H1 (cell line): Measurements from ENCODE around the gene ZNF320. TPM values are rescaled to one million over a fixed set of nuclear protein-coding genes. Genes with fewer than 3 reads are reported as not detected.

Source experiments
- CTCF ChIA-PET: fragments of 300-600 bp; sonication (Branson Sonifier 250); formaldehyde crosslinking; loops from one replicate; lab custom pipeline; 2021; ENCODE audit not compliant: partially characterized antibody; lab: Charles Lee
- POLR2A ChIA-PET: fragments of 300-600 bp; sonication (Branson Sonifier 250); formaldehyde crosslinking; loops from one replicate; lab custom pipeline; 2021; ENCODE audit warnings: inconsistent platforms; ENCODE audit not compliant: partially characterized antibody; lab: Charles Lee
- DNase-seq, 2 experiments: peaks; one replicate each; pipeline versions ENCODE4 v3.0.0 to v3.0.0-alpha.2; 2010 to 2022; ENCODE audit warnings: low spot score in 2 of 2, low read depth in 1 of 2, mixed read lengths in 1 of 2
- FAIRE-seq: peaks from 2 replicates; lab custom pipeline; 2011; peaks lifted over from hg19 to GRCh38; lab: Jason Lieb, UNC
- H2AFZ ChIP-seq: 2 replicates; pipeline ENCODE4 v1.8.1; 2012; ENCODE audit warnings: low read length, inconsistent platforms
- H2AK5ac ChIP-seq: 2 replicates; pipeline ENCODE4 v1.6.1; 2013; ENCODE audit warnings: low read depth, low read length
- H2BK120ac ChIP-seq: replicated peaks from 2 replicates; pipeline ENCODE3; 2013; ENCODE audit warnings: low read depth, low read length, inconsistent platforms
- H2BK12ac ChIP-seq: 2 replicates; pipeline ENCODE4 v1.6.1; 2013; ENCODE audit warnings: low read depth, low read length
- H2BK15ac ChIP-seq: 2 replicates; pipeline ENCODE4 v1.6.1; 2013; ENCODE audit warnings: low read length
- H2BK20ac ChIP-seq: 2 replicates; pipeline ENCODE4 v1.6.1; 2013; ENCODE audit warnings: low read length
- H2BK5ac ChIP-seq: 2 replicates; pipeline ENCODE4 v1.6.1; 2013; ENCODE audit warnings: low read depth, low read length
- H3K14ac ChIP-seq: 2 replicates; pipeline ENCODE4 v1.6.1; 2013; ENCODE audit warnings: inconsistent platforms; ENCODE audit not compliant: insufficient read length
- H3K18ac ChIP-seq: 2 replicates; pipeline ENCODE4 v1.6.1; 2013; ENCODE audit warnings: low read length; ENCODE audit errors: extremely low read depth
- H3K23ac ChIP-seq: 2 replicates; pipeline ENCODE4 v1.6.1; 2013; ENCODE audit warnings: inconsistent platforms; ENCODE audit not compliant: insufficient read length
- H3K23me2 ChIP-seq: 2 replicates; pipeline ENCODE4 v1.6.1; 2013; ENCODE audit warnings: low read depth, low read length
- H3K27ac ChIP-seq: 2 replicates; pipeline ENCODE4 v1.6.1; 2011; ENCODE audit warnings: low read depth, low read length, inconsistent platforms
- H3K27me3 ChIP-seq, 4 experiments: replicated peaks in 1 of 4; 1 replicate in 1 of 4; 2 replicates in 3 of 4; pipeline versions ENCODE4 v1.6.1 to v1.8.1; 2011 to 2013; ENCODE audit warnings: low read length in 3 of 4, mild to moderate bottlenecking in 3 of 4, inconsistent platforms in 2 of 4, mixed read lengths in 2 of 4, moderate library complexity in 1 of 4; ENCODE audit not compliant: control insufficient read depth in 3 of 4, insufficient read depth in 3 of 4; ENCODE audit errors: extremely low read depth in 1 of 4
- H3K36me3 ChIP-seq, 4 experiments: 2 replicates each; pipeline versions ENCODE4 v1.6.1 to v1.8.1; 2011 to 2013; ENCODE audit warnings: mild to moderate bottlenecking in 4 of 4, low read length in 3 of 4, moderate library complexity in 2 of 4, control low read depth in 1 of 4, inconsistent platforms in 1 of 4; ENCODE audit not compliant: insufficient read depth in 4 of 4, control insufficient read depth in 2 of 4
- H3K4ac ChIP-seq: replicated peaks from 2 replicates; pipeline ENCODE3; 2013; ENCODE audit warnings: low read length, low read depth, mixed read lengths, inconsistent platforms; ENCODE audit not compliant: insufficient read length
- H3K4me1 ChIP-seq, 4 experiments: replicated peaks in 1 of 4; 1 replicate in 1 of 4; 2 replicates in 3 of 4; pipeline versions ENCODE4 v1.6.1 to v1.8.1; 2011 to 2013; ENCODE audit warnings: low read length in 3 of 4, inconsistent platforms in 2 of 4, mixed read lengths in 1 of 4; ENCODE audit not compliant: insufficient read depth in 4 of 4, control insufficient read depth in 3 of 4
- H3K4me2 ChIP-seq, 2 experiments: 2 replicates each; pipeline versions ENCODE4 v1.6.1 to v1.8.1; 2011 to 2013; ENCODE audit warnings: low read depth in 2 of 2, low read length in 2 of 2, control low read depth in 1 of 2, inconsistent platforms in 1 of 2, mild to moderate bottlenecking in 1 of 2; ENCODE audit not compliant: insufficient read depth in 1 of 2
- H3K4me3 ChIP-seq, 4 experiments: fragments of 200-600, 300-600 bp in 1 of 4; sonication (generic), shearing (Covaris generic), sonication (Bioruptor Twin) in 1 of 4; 2 replicates each; pipeline versions ENCODE4 v1.5.1 to v1.8.1; 2011 to 2016; ENCODE audit warnings: low read length in 4 of 4, low read depth in 3 of 4, control low read depth in 2 of 4, inconsistent platforms in 2 of 4, mild to moderate bottlenecking in 2 of 4, mixed read lengths in 1 of 4, moderate library complexity in 1 of 4; ENCODE audit not compliant: insufficient read depth in 2 of 4; ENCODE audit errors: extremely low read depth in 1 of 4
- H3K56ac ChIP-seq: replicated peaks from 2 replicates; pipeline ENCODE3; 2013; ENCODE audit warnings: low read depth, mild to moderate bottlenecking, mixed read lengths, low read length, inconsistent platforms; ENCODE audit not compliant: insufficient read length
- H3K79me1 ChIP-seq: 2 replicates; pipeline ENCODE4 v1.6.1; 2013; ENCODE audit warnings: low read depth, low read length, control low read depth
- H3K79me2 ChIP-seq, 2 experiments: 2 replicates each; pipeline versions ENCODE4 v1.6.1 to v1.8.1; 2012 to 2013; ENCODE audit warnings: low read length in 2 of 2, mild to moderate bottlenecking in 2 of 2, inconsistent platforms in 1 of 2; ENCODE audit not compliant: insufficient read depth in 2 of 2, control insufficient read depth in 1 of 2
- H3K9ac ChIP-seq, 4 experiments: replicated peaks in 1 of 4; 1 replicate in 1 of 4; 2 replicates in 3 of 4; pipeline versions ENCODE4 v1.6.1 to v1.8.1; 2011 to 2013; ENCODE audit warnings: low read depth in 3 of 4, low read length in 3 of 4, control low read depth in 2 of 4, mild to moderate bottlenecking in 2 of 4, moderate library complexity in 2 of 4, inconsistent platforms in 1 of 4; ENCODE audit errors: extremely low read depth in 1 of 4
- H3K9me3 ChIP-seq, 2 experiments: 2 replicates each; pipeline versions ENCODE4 v1.6.1 to v1.8.1; 2012 to 2013; ENCODE audit warnings: mild to moderate bottlenecking in 2 of 2, moderate library complexity in 2 of 2, control low read depth in 1 of 2, inconsistent platforms in 1 of 2, low read depth in 1 of 2, low read length in 1 of 2, mixed read lengths in 1 of 2; ENCODE audit not compliant: insufficient read depth in 2 of 2
- H4K20me1 ChIP-seq, 2 experiments: replicated peaks in 1 of 2; 2 replicates each; pipeline versions ENCODE3 to v1.8.1; 2011 to 2013; ENCODE audit warnings: inconsistent platforms in 2 of 2, low read length in 2 of 2, mild to moderate bottlenecking in 1 of 2; ENCODE audit not compliant: insufficient read depth in 2 of 2, control insufficient read depth in 1 of 2
- H4K5ac ChIP-seq: 2 replicates; pipeline ENCODE4 v1.6.1; 2013; ENCODE audit warnings: low read length, low read depth, mixed read lengths, inconsistent platforms; ENCODE audit not compliant: insufficient read length
- H4K8ac ChIP-seq: 2 replicates; pipeline ENCODE4 v1.8.0; 2013; ENCODE audit warnings: mild to moderate bottlenecking, moderate library complexity, low read length, inconsistent platforms; ENCODE audit not compliant: insufficient read depth; ENCODE audit errors: extremely low read depth
- H4K91ac ChIP-seq: replicated peaks from 2 replicates; pipeline ENCODE3; 2013; ENCODE audit warnings: low read length, mixed read lengths, inconsistent platforms; ENCODE audit not compliant: insufficient read length
- CBX5 ChIP-seq: fragments of 300-800, 300-1000 bp; sonication (generic); IDR thresholded peaks from 2 replicates; pipeline ENCODE4 v1.7.1; 2016; ENCODE audit warnings: antibody characterized with exemption, low read length, low read depth
- CBX8 ChIP-seq: fragments of 300-800, 300-1000 bp; sonication (generic); IDR thresholded peaks from 2 replicates; pipeline ENCODE4 v1.7.1; 2016; ENCODE audit warnings: low read depth, low read length, borderline replicate concordance
- EGR1 ChIP-seq: IDR thresholded peaks from 2 replicates; pipeline ENCODE4 v1.6.1; 2011; ENCODE audit warnings: low read depth, low read length, borderline replicate concordance
- EZH2 ChIP-seq: fragments of 200-600 bp; sonication (generic); IDR thresholded peaks from 2 replicates; pipeline ENCODE4 v1.7.1; 2012; ENCODE audit warnings: low read depth, mild to moderate bottlenecking, moderate library complexity, low read length, inconsistent platforms; ENCODE audit not compliant: severe bottlenecking
- SAP30 ChIP-seq: fragments of 300-600 bp; sonication (generic); IDR thresholded peaks from 2 replicates; pipeline ENCODE4 v1.7.1; 2012; ENCODE audit warnings: low read length, moderate library complexity, mild to moderate bottlenecking, inconsistent platforms; ENCODE audit not compliant: insufficient read depth, insufficient replicate concordance
- SRF ChIP-seq: IDR thresholded peaks from 2 replicates; pipeline ENCODE4 v1.6.1; 2011; ENCODE audit warnings: mild to moderate bottlenecking, low read depth, low read length, moderate library complexity
- ZNF274 ChIP-seq: IDR thresholded peaks from 2 replicates; pipeline ENCODE4 v1.7.0; 2012; ENCODE audit warnings: low read length, borderline replicate concordance; ENCODE audit errors: extremely low read depth
- whole genome bisulfite sequencing, 2 experiments: shearing (Covaris generic) in 1 of 2; methylation state at CpG; one replicate each; pipeline versions ENCODE4 v1.1.6 to v1.1.7; 2013 to 2015; ENCODE audit warnings: low lambda C conversion rate in 2 of 2, mixed read lengths in 2 of 2, inconsistent platforms in 1 of 2, low coverage in 1 of 2, missing lambda C conversion rate in 1 of 2; ENCODE audit not compliant: insufficient replicate concordance in 2 of 2, insufficient coverage in 1 of 2, insufficient read length in 1 of 2; ENCODE audit errors: extremely low coverage in 1 of 2, missing lambda C conversion rate in 1 of 2; 5-methylcytosine and 5-hydroxymethylcytosine counted together
- polyA plus RNA-seq, 7 experiments: library from polyadenylated mRNA; depleted of rRNA in 3 of 7; stranded (reverse) in 5 of 7; unstranded in 2 of 7; fragments of >200 nt in 5 of 7; fragments of 200-250 nt in 2 of 7; gene quantifications; 1 replicate in 5 of 7; 2 replicates in 1 of 7; 4 replicates in 1 of 7; pipeline versions ENCODE4 v1.2.1 to v1.2.3, GENCODE V29; 2011 to 2013; ENCODE audit warnings: missing spikeins in 2 of 7, mixed read lengths in 2 of 7
- total RNA-seq: library from RNA; stranded (reverse); fragmentation: NEBNext Ultra II Directional; extraction: Animal tissue kit (Norgen Biotek cat#: 25700); gene quantifications from 2 replicates; pipeline ENCODE4 v1.2.1, GENCODE V29; 2021
- TF ChIP-seq, protein P1 (sequence below): IDR thresholded peaks from 2 replicates; pipeline ENCODE4 v1.6.1; 2011; ENCODE audit warnings: low read length, improper control_type of control experiment

The ZNF320 gene
- total and polyA plus RNA-seq, 2 of the 8 experiments (the other 6 are each of a cell fraction or from before 2014, with no cell fraction given), result 20.6 to 26.8 TPM

DNA sequence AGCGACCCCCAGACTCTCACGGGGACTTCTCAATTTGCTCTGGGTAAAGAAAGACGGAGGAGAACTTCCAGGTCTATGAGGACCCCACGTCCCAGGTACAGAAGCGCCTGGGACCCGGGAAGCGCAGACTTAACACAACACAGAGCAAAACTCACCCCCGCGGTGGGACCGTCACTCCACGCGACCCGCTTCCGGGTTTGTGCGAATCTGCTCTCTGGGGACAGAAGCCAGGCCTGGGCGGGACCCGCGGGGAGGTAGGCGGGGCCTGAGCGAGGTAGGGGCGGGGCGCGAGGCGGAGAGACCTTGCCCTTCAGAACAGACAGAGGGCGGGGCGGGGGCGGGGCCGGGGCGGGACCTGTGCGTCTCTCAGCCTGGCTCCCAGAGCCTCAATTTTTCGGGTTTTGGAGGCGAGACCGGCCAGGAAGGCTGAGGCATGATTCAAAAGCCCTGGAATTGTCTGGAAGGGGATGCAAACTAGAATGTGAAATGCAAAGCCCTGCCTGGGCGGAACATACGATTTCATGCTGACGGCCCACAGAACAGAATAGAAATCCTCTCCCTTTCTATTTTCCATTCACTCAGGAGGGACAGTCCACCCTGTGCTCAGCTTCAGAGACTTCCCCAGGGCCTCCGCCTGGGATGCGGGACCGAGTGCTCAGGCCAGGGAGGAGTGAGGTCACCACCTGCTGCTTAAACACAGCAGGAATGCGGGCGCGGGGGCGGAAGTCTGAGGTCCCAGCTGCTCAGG, 45.1 kb upstream of the ZNF320 start:
- peak overlapping the region; percentile 39; the same call in 1 of the 2 replicates for H4K8ac ChIP-seq
- H4K91ac ChIP-seq, result no peak overlapping the region
- DNase-seq, result peak in 1 of 2 experiments; percentile 98
- 0 out of 2 replicates have a peak overlapping the region, but pooled peaks have one; percentile 13 for H3K27ac ChIP-seq
- H2BK15ac ChIP-seq, result no peak overlapping the region
- H4K5ac ChIP-seq, result no peak overlapping the region
- CTCF ChIA-PET, result interaction anchor here (1.6 kb wide), 1 partner anchor 21 kb away, joined by 4 read pairs; no protein-coding TSS in a partner anchor
- H2BK12ac ChIP-seq, result no peak overlapping the region
- H3K9me3 ChIP-seq, result no peaks in the 10 kb centered on the region; a peak in 1 of 4 replicates
- H2AK5ac ChIP-seq, result no peak overlapping the region
- 2% methylated on average over 28 of the region's 43 CpGs; no CpG with 5 or more reads in 1 of the 2 experiments for WGBS, 2 experiments
- POLR2A ChIA-PET, result interaction anchor here (1.0 kb wide), 1 partner anchor 20 kb away, joined by 3 read pairs; the partner anchor contains the start of gene ZNF816
- H3K79me2 ChIP-seq, result peaks cover 0 to 28% of the 10 kb centered on the region in 2 experiments; a peak in 2 of 4 replicates
- H4K20me1 ChIP-seq, result no peaks in the 10 kb centered on the region
- H2BK5ac ChIP-seq, result peak overlapping the region; percentile 52; the same call in 1 of the 2 replicates
- H3K79me1 ChIP-seq, result no peaks in the 10 kb centered on the region; the same call in 1 of the 2 replicates
- peaks cover 5% of the 10 kb centered on the region; the same call in 1 of the 2 replicates for H3K23me2 ChIP-seq
- peak overlapping the region; percentile 74 to 87 (median 80) for H3K4me3 ChIP-seq
- no peak overlapping the region for H3K14ac ChIP-seq
- H3K9ac ChIP-seq, result peak overlapping the region in 3 of 4 experiments; percentile 58 to 79 (median 68); a peak in 6 of 7 replicates
- no peak overlapping the region for H3K4ac ChIP-seq
- H3K23ac ChIP-seq, result no peak overlapping the region
- H3K4me1 ChIP-seq, result peaks cover 2 to 15% (median 11%) of the 10 kb centered on the region in 4 experiments; a peak in 5 of 7 replicates
- no peak overlapping the region; the same call in 1 of the 2 replicates for H2BK20ac ChIP-seq
- no peaks in the 10 kb centered on the region for H3K36me3 ChIP-seq
- H2BK120ac ChIP-seq, result no peak overlapping the region
- H2AFZ ChIP-seq, result peak overlapping the region; percentile 54; the same call in 1 of the 2 replicates
- peak overlapping the region; percentile 67 to 76 for H3K4me2 ChIP-seq
- H3K27me3 ChIP-seq, result no peaks in the 10 kb centered on the region
- peak overlapping the region; percentile 64; the same call in 1 of the 2 replicates for H3K18ac ChIP-seq
- FAIRE-seq, result peak; percentile 45
- peak overlapping the region; percentile 59 for H3K56ac ChIP-seq
- TF ChIP-seq CBX5, result no peak
- TF ChIP-seq CBX8, result no peak
- TF ChIP-seq EZH2, result no peak
- peak; percentile 16 for TF ChIP-seq SAP30
- TF ChIP-seq, protein P1, sequence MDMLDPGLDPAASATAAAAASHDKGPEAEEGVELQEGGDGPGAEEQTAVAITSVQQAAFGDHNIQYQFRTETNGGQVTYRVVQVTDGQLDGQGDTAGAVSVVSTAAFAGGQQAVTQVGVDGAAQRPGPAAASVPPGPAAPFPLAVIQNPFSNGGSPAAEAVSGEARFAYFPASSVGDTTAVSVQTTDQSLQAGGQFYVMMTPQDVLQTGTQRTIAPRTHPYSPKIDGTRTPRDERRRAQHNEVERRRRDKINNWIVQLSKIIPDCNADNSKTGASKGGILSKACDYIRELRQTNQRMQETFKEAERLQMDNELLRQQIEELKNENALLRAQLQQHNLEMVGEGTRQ, result no peak
- TF ChIP-seq ZNF274, result no peak
- TF ChIP-seq EGR1, result peak; percentile 96
- TF ChIP-seq SRF, result no peak
